ENCODE data around the gene NF2.

The NF2 gene

GRCh38 chr22:29726512-29727130, 123.2 kb downstream of the NF2 start:
- no peak for DNase-seq

- DNase-seq, result no peak
Measured at GRCh38 chr22:29727131-29727523, 123.7 kb downstream of the NF2 start.

GRCh38 chr22:29729161-29729560, 125.7 kb downstream of the NF2 start:
- no peak for DNase-seq

- DNase-seq, result no peak
Measured at GRCh38 chr22:29731058-29731850, 127.8 kb downstream of the NF2 start.

- DNase-seq, result no peak
Measured at GRCh38 chr22:29732883-29733282, 129.4 kb downstream of the NF2 start.

- DNase-seq, result no peak
Measured at GRCh38 chr22:29733362-29734201, 130.1 kb downstream of the NF2 start.

GRCh38 chr22:29734406-29734805, 131.0 kb downstream of the NF2 start:
- DNase-seq, result no peak

GRCh38 chr22:29734838-29735237, 131.4 kb downstream of the NF2 start:
- no peak for DNase-seq

- no peak for DNase-seq
Measured at GRCh38 chr22:29735416-29735815, 132.0 kb downstream of the NF2 start.

- no peak for DNase-seq
Measured at GRCh38 chr22:29737251-29738117, 134.1 kb downstream of the NF2 start.

- no peak for DNase-seq
Measured at GRCh38 chr22:29738118-29738815, 134.8 kb downstream of the NF2 start.

- no peak for DNase-seq
Measured at GRCh38 chr22:29739346-29739875, 136.0 kb downstream of the NF2 start.

- DNase-seq, result no peak
Measured at GRCh38 chr22:29740216-29740615, 136.8 kb downstream of the NF2 start.

- DNase-seq, result no peak
Measured at GRCh38 chr22:29741926-29742325, 138.5 kb downstream of the NF2 start.

- DNase-seq, result no peak
Measured at GRCh38 chr22:29742326-29742725, 138.9 kb downstream of the NF2 start.

- no peak for DNase-seq
Measured at GRCh38 chr22:29744902-29745301, 141.5 kb downstream of the NF2 start.

GRCh38 chr22:29747832-29748231, 144.4 kb downstream of the NF2 start:
- no peak for DNase-seq
